ENCODE measurements around the gene MZT2A.
"Not testable (repeated sequence)": the region's sequence is repeated elsewhere in the genome, so short reads cannot be mapped to it uniquely, and the experiment has no call there.

MZT2A gene

DNA sequence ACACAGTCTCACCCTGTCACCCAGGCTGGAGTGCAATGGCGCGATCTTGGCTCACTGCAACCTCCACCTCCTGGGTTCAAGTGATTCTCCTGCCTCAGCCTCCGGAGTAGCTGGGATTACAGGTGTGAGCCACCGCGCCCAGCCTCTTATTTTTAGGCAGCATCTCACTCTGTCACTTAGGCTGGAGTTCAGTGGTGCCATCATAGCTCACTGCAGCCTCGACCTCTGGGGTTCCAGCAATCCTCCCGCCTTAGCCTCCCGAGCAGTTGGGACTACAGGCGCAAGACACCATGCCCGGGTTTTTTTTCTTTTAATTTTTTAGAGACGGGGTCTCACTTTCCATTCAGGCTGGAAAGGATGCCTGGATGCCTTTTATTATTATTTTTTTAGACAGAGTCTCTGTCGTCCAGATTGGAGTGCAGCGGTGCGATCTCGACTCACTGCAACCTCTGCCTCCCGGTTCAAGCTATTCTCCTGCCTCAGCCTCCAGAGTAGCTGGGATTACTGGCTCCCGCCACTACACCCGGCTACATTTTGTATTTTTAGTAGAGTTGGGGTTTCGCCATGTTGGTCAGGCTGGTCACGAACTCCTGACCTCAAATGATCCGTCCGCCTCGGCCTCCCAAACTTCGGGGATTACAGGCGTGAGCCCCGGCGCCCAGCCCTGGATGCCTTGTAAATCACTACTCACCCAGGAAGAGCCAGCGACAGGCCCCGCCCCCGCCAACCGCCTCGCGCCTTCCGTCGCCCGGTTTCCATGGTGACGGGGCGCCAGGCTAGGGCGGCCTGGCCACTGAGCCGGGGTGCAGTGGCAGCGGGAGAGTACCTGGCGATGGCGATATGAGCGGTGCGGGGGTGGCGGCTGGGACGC lies 35.2 kb upstream of the MZT2A start, which contains the start of gene CCDC74A:
CCDC74A (plus strand) TSS at position 758 of the 871 bp plus-strand sequence; CDS start at position 841, 83 bp downstream.
- DNase-seq (ENCODE audit: low read depth, low spot score); POLR2A ChIA-PET; CTCF ChIA-PET: not testable (repeated sequence)
- peak within 1 kb of the TSS; percentile 39 for H3K4me3 ChIP-seq (ENCODE audit: low read depth, low read length)

DNA sequence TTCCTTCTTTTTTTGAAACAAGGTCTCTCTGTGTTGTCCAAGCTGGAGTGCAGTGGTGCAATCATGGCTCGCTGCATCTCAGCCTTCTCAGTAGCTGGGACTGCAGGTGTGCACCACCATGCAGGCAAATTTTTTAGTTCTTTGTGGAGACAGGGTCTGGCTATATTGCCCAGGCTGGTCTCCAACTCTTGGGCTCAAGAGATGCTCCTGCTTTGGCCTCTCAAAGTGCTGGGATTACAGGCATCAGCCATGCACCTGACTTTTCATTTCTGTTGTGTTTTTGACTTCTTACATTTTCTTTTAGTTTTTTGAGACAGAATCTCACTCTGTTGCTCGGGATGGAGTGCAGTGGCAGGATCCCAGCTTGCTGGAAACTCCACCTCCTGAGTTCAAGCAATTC lies 33.1 kb upstream of the MZT2A start:
- POLR2A ChIA-PET; CTCF ChIA-PET; H3K4me3 ChIP-seq (ENCODE audit: low read depth, low read length); DNase-seq (ENCODE audit: low read depth, low spot score): not testable (repeated sequence)

DNA sequence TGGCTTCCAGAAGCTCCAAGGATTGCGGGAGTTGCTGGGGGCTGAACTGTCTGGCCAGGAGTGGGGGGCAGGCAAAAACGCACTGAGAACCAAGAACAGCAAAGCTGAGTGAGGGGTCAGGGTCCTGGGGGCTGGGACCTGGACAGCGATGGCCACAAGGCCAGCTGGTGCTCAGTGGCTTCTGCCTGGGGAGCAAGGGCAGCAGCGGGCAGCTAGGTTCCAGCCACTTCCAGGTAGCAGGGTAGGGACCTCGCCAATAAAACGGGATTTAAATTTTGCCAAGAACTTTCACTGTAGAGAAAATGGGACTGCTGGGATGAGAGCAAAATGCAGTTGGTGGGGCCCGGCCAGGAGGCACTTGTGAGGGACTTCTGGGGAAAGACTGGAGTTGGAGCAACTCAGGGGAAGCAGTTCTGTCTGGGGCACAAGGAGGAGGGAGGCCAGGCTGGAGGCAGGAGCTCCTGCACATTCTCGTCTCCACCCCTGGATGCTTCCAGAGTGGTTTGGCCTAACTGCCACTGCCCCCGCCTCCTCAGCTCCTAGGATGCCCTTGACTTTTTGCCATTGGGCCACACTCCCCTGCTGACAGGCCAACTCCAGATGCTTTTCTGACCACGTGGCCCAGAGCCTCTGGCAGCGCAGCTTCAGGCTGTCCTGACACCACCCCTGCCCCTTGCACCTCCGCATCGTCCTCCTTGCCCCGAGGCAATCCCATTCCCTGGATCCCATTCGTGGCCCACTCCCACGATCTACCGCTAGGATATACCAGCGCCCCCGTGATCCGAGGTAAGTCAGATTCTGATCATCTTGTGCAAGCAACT lies 30.0 kb upstream of the MZT2A start:
- H3K4me3 ChIP-seq (ENCODE audit: low read depth, low read length) = no peak overlapping the region
- CTCF ChIA-PET = interaction anchor here (1.9 kb wide), 1 partner anchor 29 kb away, joined by 8 read pairs; no protein-coding TSS in a partner anchor
- POLR2A ChIA-PET = no interaction called here
- TF ChIP-seq, protein P1, sequence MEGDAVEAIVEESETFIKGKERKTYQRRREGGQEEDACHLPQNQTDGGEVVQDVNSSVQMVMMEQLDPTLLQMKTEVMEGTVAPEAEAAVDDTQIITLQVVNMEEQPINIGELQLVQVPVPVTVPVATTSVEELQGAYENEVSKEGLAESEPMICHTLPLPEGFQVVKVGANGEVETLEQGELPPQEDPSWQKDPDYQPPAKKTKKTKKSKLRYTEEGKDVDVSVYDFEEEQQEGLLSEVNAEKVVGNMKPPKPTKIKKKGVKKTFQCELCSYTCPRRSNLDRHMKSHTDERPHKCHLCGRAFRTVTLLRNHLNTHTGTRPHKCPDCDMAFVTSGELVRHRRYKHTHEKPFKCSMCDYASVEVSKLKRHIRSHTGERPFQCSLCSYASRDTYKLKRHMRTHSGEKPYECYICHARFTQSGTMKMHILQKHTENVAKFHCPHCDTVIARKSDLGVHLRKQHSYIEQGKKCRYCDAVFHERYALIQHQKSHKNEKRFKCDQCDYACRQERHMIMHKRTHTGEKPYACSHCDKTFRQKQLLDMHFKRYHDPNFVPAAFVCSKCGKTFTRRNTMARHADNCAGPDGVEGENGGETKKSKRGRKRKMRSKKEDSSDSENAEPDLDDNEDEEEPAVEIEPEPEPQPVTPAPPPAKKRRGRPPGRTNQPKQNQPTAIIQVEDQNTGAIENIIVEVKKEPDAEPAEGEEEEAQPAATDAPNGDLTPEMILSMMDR (IDR thresholded peaks at IDR 0.05; ENCODE audit: insufficient read depth, low read length, missing control alignments) = no peak
- no peak for DNase-seq (ENCODE audit: low read depth, low spot score)

DNA sequence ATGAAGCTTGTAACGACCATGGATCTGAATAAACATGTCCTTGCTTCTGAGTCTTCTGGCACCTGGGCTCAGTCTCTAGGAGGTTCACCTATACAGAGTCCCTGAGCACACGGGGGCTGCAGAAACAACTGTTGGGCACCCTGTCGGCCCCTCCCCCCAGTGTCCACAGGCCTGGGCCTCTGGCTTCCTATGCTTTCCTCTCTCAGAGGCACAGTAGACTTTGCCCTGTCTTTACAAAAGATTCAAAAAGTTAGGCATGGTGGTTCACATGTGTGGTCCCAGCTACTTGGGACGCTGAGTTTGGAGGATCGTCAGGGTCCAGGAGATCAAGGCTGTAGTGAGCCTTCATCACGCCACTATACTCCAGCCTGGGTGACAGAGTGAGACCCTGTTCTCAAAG lies 29.3 kb upstream of the MZT2A start:
- CTCF ChIA-PET = interaction anchor here (1.9 kb wide), 1 partner anchor 28 kb away, joined by 8 read pairs; no protein-coding TSS in a partner anchor
- DNase-seq (ENCODE audit: low read depth, low spot score); POLR2A ChIA-PET; H3K4me3 ChIP-seq (ENCODE audit: low read depth, low read length): not testable (repeated sequence)

DNA sequence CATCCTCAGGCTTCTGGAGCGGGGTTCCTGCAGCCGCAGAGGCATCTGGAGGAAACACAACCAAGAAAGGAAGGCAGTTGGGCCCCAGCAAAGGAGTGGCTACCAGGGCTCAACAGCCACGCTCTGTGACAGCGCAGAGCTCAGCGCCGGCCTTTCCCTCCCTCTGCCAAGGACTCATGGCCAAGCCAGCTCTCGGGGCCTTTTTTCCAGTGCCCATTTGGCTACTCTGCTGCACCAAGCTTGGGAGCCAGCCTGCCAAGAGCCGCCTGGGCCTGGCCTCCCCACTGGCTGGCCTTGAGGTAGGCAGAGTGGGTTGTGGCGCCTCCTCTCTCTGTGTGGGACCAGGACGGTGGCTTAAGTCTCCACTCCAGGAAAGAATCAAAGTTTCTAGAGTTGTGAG lies 28.3 kb upstream of the MZT2A start:
- DNase-seq (ENCODE audit: low read depth, low spot score) = no peak
- POLR2A ChIA-PET = no interaction called here
- TF ChIP-seq, protein P1 (IDR thresholded peaks at IDR 0.05; ENCODE audit: insufficient read depth, low read length, missing control alignments) = no peak
- no peak overlapping the region for H3K4me3 ChIP-seq (ENCODE audit: low read depth, low read length)
- CTCF ChIA-PET = no interaction called here

DNA sequence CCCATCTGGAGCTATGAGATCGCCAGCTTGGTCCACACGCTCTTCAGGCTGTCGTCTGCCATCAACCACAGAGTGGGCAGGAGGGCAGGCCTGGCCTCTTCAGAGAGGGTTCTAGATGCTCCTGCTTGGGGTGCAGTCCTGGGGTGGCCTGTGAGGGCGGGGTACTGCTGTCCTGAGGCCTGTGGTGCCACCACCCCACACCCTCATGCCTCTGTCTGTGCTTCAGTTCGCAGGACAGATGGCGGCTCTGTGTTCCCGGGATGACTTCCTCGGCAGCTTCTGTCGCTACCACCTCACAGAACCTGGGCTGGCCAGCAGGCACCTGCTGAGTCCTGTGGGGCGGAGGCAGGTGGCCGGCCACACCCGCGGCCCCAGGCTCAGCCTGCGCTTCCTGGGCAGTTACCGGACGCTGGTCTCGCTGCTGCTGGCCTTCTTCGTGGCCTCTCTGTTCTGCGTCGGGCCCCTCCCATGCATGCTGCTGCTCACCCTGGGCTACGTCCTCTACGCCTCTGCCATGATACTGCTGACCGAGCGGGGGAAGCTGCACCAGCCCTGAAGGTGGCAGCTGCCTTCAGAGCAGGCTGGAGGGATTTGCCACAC lies 27.8 kb upstream of the MZT2A start:
- H3K4me3 ChIP-seq (ENCODE audit: low read depth, low read length); POLR2A ChIA-PET; CTCF ChIA-PET; DNase-seq (ENCODE audit: low read depth, low spot score): not testable (repeated sequence)

DNA sequence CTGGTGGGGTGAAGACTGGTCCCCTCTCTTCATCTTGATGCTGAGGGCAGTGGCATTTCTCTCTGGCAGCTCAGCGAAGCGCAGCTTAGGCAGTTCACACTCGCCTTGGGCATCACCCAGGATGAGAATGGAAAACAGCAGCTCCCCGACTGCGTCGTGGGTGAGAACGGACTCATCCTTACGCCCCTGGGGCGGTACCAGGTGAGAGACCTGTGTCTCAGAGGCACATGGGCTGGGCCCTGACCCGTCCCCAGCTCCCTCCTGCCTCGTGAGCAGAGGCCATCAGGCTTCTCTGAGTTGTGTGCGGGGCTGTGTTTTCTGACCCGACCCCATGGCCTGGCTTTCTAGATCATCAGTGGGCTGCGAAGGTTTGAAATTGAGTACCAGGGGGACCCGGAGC lies 27.3 kb upstream of the MZT2A start:
- ChIA-PET CTCF (no interaction called here), POLR2A (no interaction called here)
- H3K4me3 ChIP-seq (ENCODE audit: low read depth, low read length) = no peak overlapping the region
- DNase-seq (ENCODE audit: low read depth, low spot score) = no peak
- TF ChIP-seq, protein P1 (IDR thresholded peaks at IDR 0.05; ENCODE audit: insufficient read depth, low read length, missing control alignments) = no peak

DNA sequence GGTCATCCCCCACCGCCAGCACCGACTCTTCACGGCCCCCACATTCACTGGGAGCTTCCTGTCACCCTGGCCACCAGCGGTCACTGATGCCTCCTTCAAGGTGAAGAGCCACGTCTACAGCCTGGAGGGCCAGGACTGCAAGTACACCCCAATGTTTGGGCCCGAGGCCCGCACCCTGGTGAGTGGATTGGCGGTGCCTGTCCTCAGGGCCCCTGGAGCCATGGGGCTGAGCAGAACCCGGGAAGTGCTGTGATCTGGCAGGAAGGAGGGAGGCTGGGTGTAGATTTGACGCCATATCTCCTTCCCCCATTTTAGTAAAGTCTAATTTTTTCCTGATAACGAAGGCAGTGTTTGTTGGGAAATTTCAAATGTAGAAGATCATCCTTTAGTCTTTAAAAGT lies 26.3 kb upstream of the MZT2A start:
- POLR2A ChIA-PET; DNase-seq (ENCODE audit: low read depth, low spot score); CTCF ChIA-PET; H3K4me3 ChIP-seq (ENCODE audit: low read depth, low read length): not testable (repeated sequence)

DNA sequence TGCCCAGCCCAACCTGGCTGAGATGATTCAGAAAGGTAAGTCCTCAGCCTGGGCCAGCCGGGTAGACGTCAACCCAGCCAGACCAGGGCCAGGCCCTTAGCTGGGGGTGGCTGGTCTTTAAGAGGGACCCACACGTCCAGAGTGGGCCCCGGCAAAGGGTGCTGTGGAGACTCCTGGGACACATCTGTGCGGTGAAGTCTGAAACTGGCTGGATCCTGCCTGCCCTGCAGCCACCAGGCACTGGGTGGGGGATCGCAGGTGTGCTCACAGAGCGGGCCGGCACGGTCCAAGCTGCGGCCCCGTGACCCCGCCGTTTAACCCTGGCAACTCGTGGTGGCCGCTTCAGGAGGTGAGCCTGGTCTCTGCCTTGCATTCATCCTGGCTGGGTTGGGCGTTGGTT lies 25.7 kb upstream of the MZT2A start:
- CTCF ChIA-PET, POLR2A ChIA-PET: not testable (repeated sequence)

More for the DNA sequence above, 25.7 kb upstream of the MZT2A start:
- DNase-seq (ENCODE audit: low read depth, low spot score); H3K4me3 ChIP-seq (ENCODE audit: low read depth, low read length): not testable (repeated sequence)
